ENCODE results near the gene PPWD1.

PPWD1 gene

GRCh38 chr5:65630981-65631380 lies 67.9 kb downstream of the PPWD1 start (continued):
- TF ChIP-seq AEBP2 (tag by site-specific recombination; IDR thresholded peaks at IDR 0.05; ENCODE audit: borderline replicate concordance), result no peak
- no peak for TF ChIP-seq ZBTB8A (tag by site-specific recombination; IDR thresholded peaks at IDR 0.05)
- no peak for TF ChIP-seq ZBTB26 (tag by site-specific recombination; optimal IDR thresholded peaks at IDR 0.05)
- TF ChIP-seq ZNF133 (tag by site-specific recombination; IDR thresholded peaks at IDR 0.05), result no peak
- TF ChIP-seq GLI2 (tag by site-specific recombination; IDR thresholded peaks at IDR 0.05; ENCODE audit: borderline replicate concordance, low read depth), result no peak

Data from HEK293 (cell line).